IMR-90 (cell line): ENCODE results near the gene MYO9A. TPM values are rescaled to one million over a fixed set of nuclear protein-coding genes. Genes with fewer than 3 reads are reported as not detected.

Experiments
- ATAC-seq: fragments of 200-7000 bp; cut with Tn5 transposase; 2 replicates; pipeline ENCODE4 v1.9.1; 2020; ENCODE audit warnings: low read depth, mild to moderate bottlenecking, moderate library complexity
- BruUV-seq: library from RNA; stranded (reverse); fragments of 400-500 nt; replicated peaks from 2 replicates; lab custom pipeline; 2021; lab: Mats Ljungman, UMichigan
- CTCF ChIA-PET: fragments of 300-600 bp; formaldehyde crosslinking; extraction: SDS; loops from one replicate; lab custom pipeline; 2021; ENCODE audit warnings: antibody characterized with exemption; lab: Yijun Ruan, JAX
- POLR2A ChIA-PET: fragments of 300-600 bp; sonication (Branson Sonifier 250); formaldehyde crosslinking; loops from one replicate; lab custom pipeline; 2022; ENCODE audit warnings: antibody characterized with exemption; ENCODE audit not compliant: unreplicated experiment; lab: Charles Lee
- DNase-seq: peaks from one replicate; pipeline ENCODE4 v3.0.0; 2013
- H2AFZ ChIP-seq: replicated peaks from 2 replicates; pipeline ENCODE3; 2013; ENCODE audit warnings: low read length, mild to moderate bottlenecking; ENCODE audit not compliant: poor library complexity
- H2AK5ac ChIP-seq: 2 replicates; pipeline ENCODE4 v1.6.1; 2013; ENCODE audit warnings: low read depth, low read length, inconsistent platforms
- H2AK9ac ChIP-seq: replicated peaks from 2 replicates; pipeline ENCODE3; 2013; ENCODE audit warnings: mild to moderate bottlenecking, low read depth, low read length, moderate library complexity; ENCODE audit not compliant: poor library complexity
- H2BK120ac ChIP-seq: 2 replicates; pipeline ENCODE4 v1.6.1; 2013; ENCODE audit warnings: low read depth, low read length, inconsistent platforms
- H2BK15ac ChIP-seq: 3 replicates; pipeline ENCODE4 v1.6.1; 2013; ENCODE audit warnings: low read depth, low read length, inconsistent platforms
- H2BK20ac ChIP-seq: 2 replicates; pipeline ENCODE4 v1.6.1; 2013; ENCODE audit warnings: low read depth, mild to moderate bottlenecking, inconsistent platforms, low read length, moderate library complexity
- H2BK5ac ChIP-seq: 2 replicates; pipeline ENCODE4 v1.6.1; 2013; ENCODE audit warnings: mild to moderate bottlenecking, low read depth, low read length, inconsistent platforms; ENCODE audit not compliant: poor library complexity, severe bottlenecking
- H3K14ac ChIP-seq: replicated peaks from 2 replicates; pipeline ENCODE4 v1.6.1; 2013; ENCODE audit warnings: low read depth, low read length, inconsistent platforms
- H3K18ac ChIP-seq: 2 replicates; pipeline ENCODE4 v1.6.1; 2013; ENCODE audit warnings: low read depth, low read length, control low read depth
- H3K23ac ChIP-seq: 2 replicates; pipeline ENCODE4 v1.6.1; 2013; ENCODE audit warnings: low read depth, low read length, inconsistent platforms
- H3K27ac ChIP-seq: 2 replicates; pipeline ENCODE4 v1.5.1; 2013; ENCODE audit warnings: mild to moderate bottlenecking, control low read depth, low read length; ENCODE audit not compliant: insufficient read depth
- H3K27me3 ChIP-seq: 2 replicates; pipeline ENCODE4 v1.6.1; 2013; ENCODE audit warnings: low read length; ENCODE audit not compliant: control insufficient read depth, insufficient read depth
- H3K36me3 ChIP-seq: 2 replicates; pipeline ENCODE4 v1.6.1; 2013; ENCODE audit warnings: low read length, mixed read lengths; ENCODE audit not compliant: control insufficient read depth, insufficient read depth
- H3K4ac ChIP-seq: 2 replicates; pipeline ENCODE4 v1.6.1; 2013; ENCODE audit warnings: low read depth, low read length, inconsistent platforms
- H3K4me1 ChIP-seq: 2 replicates; pipeline ENCODE4 v1.6.1; 2013; ENCODE audit warnings: low read length, mixed read lengths; ENCODE audit not compliant: control insufficient read depth, insufficient read depth
- H3K4me2 ChIP-seq: 2 replicates; pipeline ENCODE4 v1.6.1; 2013; ENCODE audit warnings: low read depth, mild to moderate bottlenecking, control low read depth, low read length, moderate library complexity
- H3K4me3 ChIP-seq: 2 replicates; pipeline ENCODE4 v1.5.1; 2013; ENCODE audit warnings: low read depth, mild to moderate bottlenecking, control low read depth, low read length, moderate library complexity; ENCODE audit not compliant: insufficient read depth
- H3K56ac ChIP-seq: 2 replicates; pipeline ENCODE4 v1.6.1; 2013; ENCODE audit warnings: low read length, inconsistent platforms; ENCODE audit not compliant: insufficient read depth; ENCODE audit errors: extremely low read depth
- H3K79me1 ChIP-seq, 2 experiments: 2 replicates each; pipeline ENCODE4 v1.6.1; 2013; ENCODE audit warnings: low read length in 2 of 2, inconsistent platforms in 1 of 2, low read depth in 1 of 2
- H3K9ac ChIP-seq: 2 replicates; pipeline ENCODE4 v1.6.1; 2013; ENCODE audit warnings: low read depth, low read length, control low read depth
- H3K9me1 ChIP-seq: 2 replicates; pipeline ENCODE4 v1.6.1; 2013; ENCODE audit warnings: low read length, inconsistent platforms; ENCODE audit not compliant: insufficient read depth
- H3K9me3 ChIP-seq: 2 replicates; pipeline ENCODE4 v1.6.1; 2013; ENCODE audit warnings: low read length; ENCODE audit not compliant: control insufficient read depth, insufficient read depth
- H4K20me1 ChIP-seq: 2 replicates; pipeline ENCODE4 v1.6.1; 2013; ENCODE audit warnings: low read length, inconsistent platforms; ENCODE audit not compliant: insufficient read depth
- H4K5ac ChIP-seq: 2 replicates; pipeline ENCODE4 v1.6.1; 2013; ENCODE audit warnings: mild to moderate bottlenecking, low read depth, low read length, control low read depth
- H4K8ac ChIP-seq, 2 experiments: 2 replicates each; pipeline ENCODE4 v1.6.1; 2013; ENCODE audit warnings: low read depth in 2 of 2, low read length in 2 of 2, control low read depth in 1 of 2, inconsistent platforms in 1 of 2
- H4K91ac ChIP-seq: 2 replicates; pipeline ENCODE4 v1.6.1; 2013; ENCODE audit warnings: low read depth, low read length, inconsistent platforms; ENCODE audit not compliant: insufficient read depth
- BHLHE40 ChIP-seq: fragments of 150-350 bp; IDR thresholded peaks from 2 replicates; pipeline ENCODE4 v1.6.1; 2016; ENCODE audit warnings: mild to moderate bottlenecking, low read depth, low read length
- CEBPB ChIP-seq: IDR thresholded peaks from 2 replicates; pipeline ENCODE4 v1.6.1; 2012; ENCODE audit warnings: low read depth, low read length, improper control_type of control experiment
- CHD1 ChIP-seq: IDR thresholded peaks from 2 replicates; pipeline ENCODE4 v1.6.1; 2012; ENCODE audit warnings: low read depth, low read length, improper control_type of control experiment
- FOS ChIP-seq: fragments of 150-350 bp; IDR thresholded peaks from 2 replicates; pipeline ENCODE4 v1.6.1; 2016; ENCODE audit warnings: low read depth, low read length
- MAFK ChIP-seq: IDR thresholded peaks from 2 replicates; pipeline ENCODE4 v1.6.1; 2012; ENCODE audit warnings: low read depth, low read length, improper control_type of control experiment
- MAZ ChIP-seq: IDR thresholded peaks from 2 replicates; pipeline ENCODE4 v1.6.1; 2012; ENCODE audit warnings: low read depth, mild to moderate bottlenecking, low read length, improper control_type of control experiment, moderate library complexity, borderline replicate concordance
- MXI1 ChIP-seq: IDR thresholded peaks from 2 replicates; pipeline ENCODE4 v1.6.1; 2012; ENCODE audit warnings: low read depth, mild to moderate bottlenecking, low read length, moderate library complexity, borderline replicate concordance
- NFE2L2 ChIP-seq: fragments of 150-350 bp; IDR thresholded peaks from 2 replicates; pipeline ENCODE4 v1.6.1; 2016; ENCODE audit warnings: low read depth, mild to moderate bottlenecking, low read length
- POLR2A ChIP-seq: IDR thresholded peaks from 2 replicates; pipeline ENCODE4 v1.6.1; 2012; ENCODE audit warnings: mild to moderate bottlenecking, low read depth, low read length
- RAD21 ChIP-seq: IDR thresholded peaks from 2 replicates; pipeline ENCODE4 v1.6.1; 2012; ENCODE audit warnings: low read length, improper control_type of control experiment
- RCOR1 ChIP-seq: IDR thresholded peaks from 2 replicates; pipeline ENCODE4 v1.6.1; 2012; ENCODE audit warnings: mild to moderate bottlenecking, low read length, improper control_type of control experiment; ENCODE audit not compliant: insufficient replicate concordance
- RFX5 ChIP-seq: IDR thresholded peaks from 2 replicates; pipeline ENCODE4 v1.8.0; 2012; ENCODE audit warnings: low read depth, mild to moderate bottlenecking, low read length, moderate library complexity
- SMC3 ChIP-seq: fragments of 150-350 bp; IDR thresholded peaks from 2 replicates; pipeline ENCODE4 v1.6.1; 2016; ENCODE audit warnings: low read depth, mild to moderate bottlenecking, antibody characterized with exemption, low read length, moderate library complexity
- WGBS, 2 experiments: methylation state at CpG; one replicate each; pipeline versions ENCODE4 v1.1.5 to v1.1.7; 2013; ENCODE audit warnings: missing lambda C conversion rate in 2 of 2; ENCODE audit not compliant: insufficient read length in 1 of 2; ENCODE audit errors: extremely low coverage in 2 of 2; 5-methylcytosine and 5-hydroxymethylcytosine counted together
- dilution Hi-C: fragments of 300-500 bp; cut with HindIII; formaldehyde crosslinking; loops from one replicate; pipeline ENCODE4 v1.14.3; 2018; ENCODE audit warnings: low sequenced_read_pairs; ENCODE audit not compliant: unreplicated experiment
- in situ Hi-C: fragments of 300-500 bp; cut with MboI; formaldehyde crosslinking; loops from 3 replicates; pipeline ENCODE4 v1.14.3; 2019; ENCODE audit warnings: low sequenced_read_pairs, inconsistent platforms, mixed read lengths
- intact Hi-C: fragments of 100-400 bp; cut with micrococcal nuclease; formaldehyde crosslinking; loops from 2 replicates; pipeline ENCODE4 v1.10.0; 2022
- polyA plus RNA-seq, 3 experiments: library from polyadenylated mRNA; depleted of rRNA; stranded (reverse); fragments of >200 nt; gene quantifications; 2 replicates each; pipeline ENCODE4 v1.2.3, GENCODE V29; 2012; ENCODE audit warnings: low replicate concordance in 1 of 3
- total RNA-seq: library from RNA; depleted of rRNA; stranded (reverse); fragments of >200 nt; gene quantifications from 2 replicates; pipeline ENCODE4 v1.2.3, GENCODE V29; 2012
- TF ChIP-seq, protein P1 (sequence below): fragments of 150-350 bp; IDR thresholded peaks from 2 replicates; pipeline ENCODE4 v1.6.1; 2016; ENCODE audit warnings: low read depth, mild to moderate bottlenecking, low read length, moderate library complexity, borderline replicate concordance
- TF ChIP-seq, protein P2 (sequence below): conservative IDR thresholded peaks from 2 replicates; pipeline ENCODE4 v1.5.1; 2012; ENCODE audit warnings: mild to moderate bottlenecking, low read depth, low read length, improper control_type of control experiment
- TF ChIP-seq, protein P3 (sequence below): fragments of 150-350 bp; IDR thresholded peaks from 2 replicates; pipeline ENCODE4 v1.6.1; 2017; ENCODE audit warnings: mild to moderate bottlenecking, antibody characterized with exemption, low read length, low read depth

MYO9A gene
- total and polyA plus RNA-seq, 2 of the 4 experiments (the other 2 are of a cell fraction), result 6.0 to 49.5 TPM

DNA sequence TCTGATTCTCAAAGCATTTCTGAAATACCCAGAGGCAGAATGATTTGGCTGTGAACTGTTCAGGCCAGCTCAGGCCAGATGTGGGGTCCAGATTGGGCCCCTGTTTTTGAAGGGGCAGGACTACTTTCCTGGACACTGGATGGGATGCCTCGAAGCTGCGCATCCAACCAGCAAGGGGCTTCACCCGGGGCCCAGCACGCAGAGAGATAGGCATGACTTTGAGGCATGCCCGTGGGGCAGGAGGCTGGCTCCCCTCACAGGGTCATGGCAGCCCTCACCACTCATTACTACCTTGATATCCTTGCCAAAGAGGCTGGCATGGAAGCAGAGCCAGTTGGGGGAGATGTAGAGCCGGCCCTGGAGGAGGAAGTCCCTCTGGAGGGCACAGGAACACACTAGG is 49.5 kb upstream of the MYO9A start:
- ChIA-PET POLR2A (no interaction called here), CTCF (no interaction called here)
- H3K18ac ChIP-seq, result no peak overlapping the region
- no CpG with 5 or more reads among the region's 6 CpGs for WGBS, 2 experiments
- H2BK20ac ChIP-seq, result no peak overlapping the region
- no peak overlapping the region for H3K23ac ChIP-seq
- no peaks in the 10 kb centered on the region for H3K9me3 ChIP-seq
- H3K4ac ChIP-seq, result no peak overlapping the region
- H3K36me3 ChIP-seq, result no peaks in the 10 kb centered on the region
- intact Hi-C loops, result no loop called here
- H3K56ac ChIP-seq, result no peak overlapping the region
- H3K4me1 ChIP-seq, result peaks cover 12% of the 10 kb centered on the region
- no peak overlapping the region for H3K14ac ChIP-seq
- H3K4me2 ChIP-seq, result no peak overlapping the region
- no peak overlapping the region for H4K8ac ChIP-seq
- H2AK5ac ChIP-seq, result no peak overlapping the region
- H2BK15ac ChIP-seq, result no peak overlapping the region
- no peak overlapping the region for H3K9ac ChIP-seq
- H2BK5ac ChIP-seq, result no peak overlapping the region
- no peak overlapping the region for H3K4me3 ChIP-seq
- ATAC-seq, result no peak
- dilution Hi-C loops, result no loop called here
- H3K79me1 ChIP-seq, result no peaks in the 10 kb centered on the region
- no peak overlapping the region for H2BK120ac ChIP-seq
- no TSS peak for BruUV-seq
- TF ChIP-seq RCOR1 (no peak), POLR2A (no peak), SMC3 (no peak), RFX5 (no peak), MAZ (no peak), BHLHE40 (no peak), FOS (no peak), CEBPB (no peak), RAD21 (no peak), NFE2L2 (no peak), MXI1 (no peak), MAFK (no peak), CHD1 (no peak)
- TF ChIP-seq, protein P1, sequence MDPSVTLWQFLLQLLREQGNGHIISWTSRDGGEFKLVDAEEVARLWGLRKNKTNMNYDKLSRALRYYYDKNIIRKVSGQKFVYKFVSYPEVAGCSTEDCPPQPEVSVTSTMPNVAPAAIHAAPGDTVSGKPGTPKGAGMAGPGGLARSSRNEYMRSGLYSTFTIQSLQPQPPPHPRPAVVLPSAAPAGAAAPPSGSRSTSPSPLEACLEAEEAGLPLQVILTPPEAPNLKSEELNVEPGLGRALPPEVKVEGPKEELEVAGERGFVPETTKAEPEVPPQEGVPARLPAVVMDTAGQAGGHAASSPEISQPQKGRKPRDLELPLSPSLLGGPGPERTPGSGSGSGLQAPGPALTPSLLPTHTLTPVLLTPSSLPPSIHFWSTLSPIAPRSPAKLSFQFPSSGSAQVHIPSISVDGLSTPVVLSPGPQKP, result no peak
- TF ChIP-seq, protein P2, sequence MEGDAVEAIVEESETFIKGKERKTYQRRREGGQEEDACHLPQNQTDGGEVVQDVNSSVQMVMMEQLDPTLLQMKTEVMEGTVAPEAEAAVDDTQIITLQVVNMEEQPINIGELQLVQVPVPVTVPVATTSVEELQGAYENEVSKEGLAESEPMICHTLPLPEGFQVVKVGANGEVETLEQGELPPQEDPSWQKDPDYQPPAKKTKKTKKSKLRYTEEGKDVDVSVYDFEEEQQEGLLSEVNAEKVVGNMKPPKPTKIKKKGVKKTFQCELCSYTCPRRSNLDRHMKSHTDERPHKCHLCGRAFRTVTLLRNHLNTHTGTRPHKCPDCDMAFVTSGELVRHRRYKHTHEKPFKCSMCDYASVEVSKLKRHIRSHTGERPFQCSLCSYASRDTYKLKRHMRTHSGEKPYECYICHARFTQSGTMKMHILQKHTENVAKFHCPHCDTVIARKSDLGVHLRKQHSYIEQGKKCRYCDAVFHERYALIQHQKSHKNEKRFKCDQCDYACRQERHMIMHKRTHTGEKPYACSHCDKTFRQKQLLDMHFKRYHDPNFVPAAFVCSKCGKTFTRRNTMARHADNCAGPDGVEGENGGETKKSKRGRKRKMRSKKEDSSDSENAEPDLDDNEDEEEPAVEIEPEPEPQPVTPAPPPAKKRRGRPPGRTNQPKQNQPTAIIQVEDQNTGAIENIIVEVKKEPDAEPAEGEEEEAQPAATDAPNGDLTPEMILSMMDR, result no peak
- TF ChIP-seq, protein P3, sequence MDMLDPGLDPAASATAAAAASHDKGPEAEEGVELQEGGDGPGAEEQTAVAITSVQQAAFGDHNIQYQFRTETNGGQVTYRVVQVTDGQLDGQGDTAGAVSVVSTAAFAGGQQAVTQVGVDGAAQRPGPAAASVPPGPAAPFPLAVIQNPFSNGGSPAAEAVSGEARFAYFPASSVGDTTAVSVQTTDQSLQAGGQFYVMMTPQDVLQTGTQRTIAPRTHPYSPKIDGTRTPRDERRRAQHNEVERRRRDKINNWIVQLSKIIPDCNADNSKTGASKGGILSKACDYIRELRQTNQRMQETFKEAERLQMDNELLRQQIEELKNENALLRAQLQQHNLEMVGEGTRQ, result no peak
- DNase-seq, result no peak
- no peak overlapping the region for H4K5ac ChIP-seq
- no peak overlapping the region for H4K91ac ChIP-seq
- H2AFZ ChIP-seq, result no peak overlapping the region
- in situ Hi-C loops, result no loop called here
- no peak overlapping the region for H2AK9ac ChIP-seq
- H4K20me1 ChIP-seq, result no peaks in the 10 kb centered on the region
- H3K9me1 ChIP-seq, result no peaks in the 10 kb centered on the region; the same call in none of the 2 replicates
- peaks cover 69% of the 10 kb centered on the region for H3K27me3 ChIP-seq
- no peak overlapping the region for H3K27ac ChIP-seq
